ENCODE measurements around the gene JAG1. TPM values are rescaled to one million over a fixed set of nuclear protein-coding genes. Genes with fewer than 3 reads are reported as not detected.

Gene JAG1
- total RNA-seq, 2 experiments from 2014 or later, result 0.15 to 0.40 TPM

GRCh38 chr20:10687895-10688294, 14.1 kb upstream of the JAG1 start:
- Mint-ChIP-seq H3K4me3 (no peak overlapping the region), H3K4me1 (ENCODE audit: low read depth) (no peaks in the 10 kb centered on the region), H3K27ac (no peak overlapping the region), H3K27me3 (peaks cover 13% of the 10 kb centered on the region), H3K36me3 (no peaks in the 10 kb centered on the region), H3K9me3 (no peaks in the 10 kb centered on the region)
- no peak for DNase-seq
- ChIA-PET POLR2A (no interaction called here), CTCF (interaction anchor here (1.9 kb wide), 1 partner anchor 9 kb away, joined by 8 read pairs; no protein-coding TSS in a partner anchor)
- intact Hi-C loops (cut with micrococcal nuclease), result no loop called here

GRCh38 chr20:10686356-10687133, 12.7 kb upstream of the JAG1 start:
- H3K27me3 Mint-ChIP-seq, result peaks cover 15% of the 10 kb centered on the region
- no peaks in the 10 kb centered on the region for H3K9me3 Mint-ChIP-seq
- H3K4me1 Mint-ChIP-seq (ENCODE audit: low read depth), result no peaks in the 10 kb centered on the region
- no peak overlapping the region for H3K4me3 Mint-ChIP-seq
- intact Hi-C loops (cut with micrococcal nuclease), result no loop called here
- H3K36me3 Mint-ChIP-seq, result no peaks in the 10 kb centered on the region
- DNase-seq, result no peak
- ChIA-PET CTCF (no interaction called here), POLR2A (no interaction called here)
- no peak overlapping the region for H3K27ac Mint-ChIP-seq

- Mint-ChIP-seq H3K4me3 (no peak overlapping the region), H3K27ac (no peak overlapping the region), H3K36me3 (no peaks in the 10 kb centered on the region), H3K27me3 (peaks cover 18% of the 10 kb centered on the region), H3K9me3 (no peaks in the 10 kb centered on the region), H3K4me1 (ENCODE audit: low read depth) (no peaks in the 10 kb centered on the region)
- no peak for DNase-seq
- CTCF ChIA-PET, result interaction anchor here (0.9 to 2.5 kb wide), 2 partner anchors 9 to 13 kb away, joined by 4 to 6 read pairs; no protein-coding TSS in a partner anchor
- intact Hi-C loops (cut with micrococcal nuclease), result no loop called here
- POLR2A ChIA-PET, result no interaction called here
Measured at GRCh38 chr20:10683537-10683936, 9.7 kb upstream of the JAG1 start.

- H3K4me3 Mint-ChIP-seq, result no peak overlapping the region
Measured at GRCh38 chr20:10682939-10683338, 9.1 kb upstream of the JAG1 start.

GRCh38 chr20:10681494-10681893, 7.7 kb upstream of the JAG1 start:
- Mint-ChIP-seq H3K9me3 (no peaks in the 10 kb centered on the region), H3K4me3 (no peak overlapping the region), H3K4me1 (ENCODE audit: low read depth) (no peaks in the 10 kb centered on the region), H3K27ac (no peak overlapping the region), H3K27me3 (peaks cover 30% of the 10 kb centered on the region), H3K36me3 (no peaks in the 10 kb centered on the region)
- POLR2A ChIA-PET, result no interaction called here
- CTCF ChIA-PET, result no interaction called here
- intact Hi-C loops (cut with micrococcal nuclease), result no loop called here
- no peak for DNase-seq

More at GRCh38 chr20:10682939-10683338, 9.1 kb upstream of the JAG1 start:
- DNase-seq, result no peak
- Mint-ChIP-seq H3K36me3 (no peaks in the 10 kb centered on the region), H3K4me1 (ENCODE audit: low read depth) (no peaks in the 10 kb centered on the region), H3K9me3 (no peaks in the 10 kb centered on the region), H3K27ac (no peak overlapping the region), H3K27me3 (peaks cover 21% of the 10 kb centered on the region)
- CTCF ChIA-PET, result interaction anchor here (0.9 to 2.5 kb wide), 2 partner anchors 8 to 13 kb away, joined by 4 to 6 read pairs; no protein-coding TSS in a partner anchor
- POLR2A ChIA-PET, result no interaction called here
- intact Hi-C loops (cut with micrococcal nuclease), result no loop called here

- no peak overlapping the region for H3K4me3 Mint-ChIP-seq
- no peak overlapping the region for H3K27ac Mint-ChIP-seq
Measured at GRCh38 chr20:10680571-10680970, 6.8 kb upstream of the JAG1 start.

GRCh38 chr20:10679269-10679668, 5.5 kb upstream of the JAG1 start:
- Mint-ChIP-seq H3K27me3 (peaks cover 40% of the 10 kb centered on the region), H3K4me1 (ENCODE audit: low read depth) (peaks cover 3% of the 10 kb centered on the region), H3K27ac (no peak overlapping the region), H3K9me3 (no peaks in the 10 kb centered on the region), H3K4me3 (no peak overlapping the region), H3K36me3 (no peaks in the 10 kb centered on the region)
- ChIA-PET CTCF (no interaction called here), POLR2A (no interaction called here)
- DNase-seq, result no peak
- intact Hi-C loops (cut with micrococcal nuclease), result no loop called here

More at GRCh38 chr20:10680571-10680970, 6.8 kb upstream of the JAG1 start:
- peaks cover 34% of the 10 kb centered on the region for H3K27me3 Mint-ChIP-seq
- intact Hi-C loops (cut with micrococcal nuclease), result no loop called here
- DNase-seq, result no peak
- H3K4me1 Mint-ChIP-seq (ENCODE audit: low read depth), result no peaks in the 10 kb centered on the region
- ChIA-PET POLR2A (no interaction called here), CTCF (no interaction called here)
- H3K36me3 Mint-ChIP-seq, result no peaks in the 10 kb centered on the region
- H3K9me3 Mint-ChIP-seq, result no peaks in the 10 kb centered on the region

GRCh38 chr20:10676518-10676917, 2.7 kb upstream of the JAG1 start:
- H3K4me3 Mint-ChIP-seq, result no peak overlapping the region
- no peaks in the 10 kb centered on the region for H3K9me3 Mint-ChIP-seq
- DNase-seq, result no peak
- H3K36me3 Mint-ChIP-seq, result no peaks in the 10 kb centered on the region
- H3K27ac Mint-ChIP-seq, result no peak overlapping the region
- peaks cover 14% of the 10 kb centered on the region for H3K4me1 Mint-ChIP-seq (ENCODE audit: low read depth)
- ChIA-PET POLR2A (interaction anchor here (0.6 kb wide), 1 partner anchor 146 kb away, joined by 3 read pairs; no protein-coding TSS in a partner anchor), CTCF (no interaction called here)
- intact Hi-C loops (cut with micrococcal nuclease), result no loop called here
- H3K27me3 Mint-ChIP-seq, result peaks cover 55% of the 10 kb centered on the region

- H3K4me1 Mint-ChIP-seq (ENCODE audit: low read depth), result peaks cover 24% of the 10 kb centered on the region
- POLR2A ChIA-PET, result interaction anchor here (0.6 kb wide), 1 partner anchor 248 kb away, joined by 4 read pairs; no protein-coding TSS in a partner anchor
- no peak for DNase-seq
- no peak overlapping the region for H3K4me3 Mint-ChIP-seq
- peaks cover 63% of the 10 kb centered on the region for H3K27me3 Mint-ChIP-seq
- no peaks in the 10 kb centered on the region for H3K36me3 Mint-ChIP-seq
- no peaks in the 10 kb centered on the region for H3K9me3 Mint-ChIP-seq
- H3K27ac Mint-ChIP-seq, result no peak overlapping the region
- CTCF ChIA-PET, result interaction anchor here (0.7 kb wide), 1 partner anchor 9 kb away, joined by 3 read pairs; no protein-coding TSS in a partner anchor
- intact Hi-C loops (cut with micrococcal nuclease), result no loop called here
Measured at GRCh38 chr20:10675450-10675848, 1.6 kb upstream of the JAG1 start.

- Mint-ChIP-seq H3K9me3 (no peaks in the 10 kb centered on the region), H3K36me3 (no peaks in the 10 kb centered on the region), H3K4me1 (ENCODE audit: low read depth) (peaks cover 26% of the 10 kb centered on the region), H3K4me3 (no peak overlapping the region), H3K27me3 (peaks cover 67% of the 10 kb centered on the region), H3K27ac (no peak overlapping the region)
- DNase-seq, result peak; percentile 61
- POLR2A ChIA-PET, result no interaction called here
- intact Hi-C loops (cut with micrococcal nuclease), result loop anchor here (1.0 to 5.0 kb wide), 3 partner anchors 77 to 323 kb away; no protein-coding TSS in a partner anchor
- CTCF ChIA-PET, result interaction anchor here (0.7 to 1.4 kb wide), 3 partner anchors 8 to 219 kb away, joined by 3 to 4 read pairs (median 3); no protein-coding TSS in a partner anchor
Measured at GRCh38 chr20:10674684-10675449, 1.1 kb upstream of the JAG1 start.

- ChIA-PET CTCF (no interaction called here), POLR2A (no interaction called here)
- Mint-ChIP-seq H3K27me3 (peaks cover 71% of the 10 kb centered on the region), H3K4me1 (ENCODE audit: low read depth) (peaks cover 26% of the 10 kb centered on the region), H3K4me3 (peak overlapping the region; percentile 79), H3K9me3 (no peaks in the 10 kb centered on the region), H3K27ac (no peak overlapping the region), H3K36me3 (no peaks in the 10 kb centered on the region)
- peak; percentile 18 for DNase-seq
- intact Hi-C loops (cut with micrococcal nuclease), result loop anchor here (2.0 to 5.0 kb wide), 4 partner anchors 115 to 321 kb away; partner anchors contain the start of genes MKKS and SLX4IP
Measured at GRCh38 chr20:10673176-10673841, 490 bp downstream of the JAG1 start.

Measured in activated CD4-positive, alpha-beta memory T cell treated with anti-CD3 and anti-CD28 coated beads for 36 hours (primary cell).